A673 (cell line): ENCODE data around the gene UFD1. TPM values are rescaled to one million over a fixed set of nuclear protein-coding genes. Genes with fewer than 3 reads are reported as not detected.

Experiments used
- BruUV-seq: library from RNA; stranded (reverse); fragments of 400-500 nt; replicated peaks from 2 replicates; lab custom pipeline; 2021; lab: Mats Ljungman, UMichigan
- CTCF ChIA-PET: fragments of 300-600 bp; sonication (Branson Sonifier 250); formaldehyde crosslinking; loops from one replicate; lab custom pipeline; 2022; ENCODE audit warnings: antibody characterized with exemption; lab: Charles Lee
- POLR2A ChIA-PET: fragments of 300-600 bp; sonication (Branson Sonifier 250); formaldehyde crosslinking; loops from one replicate; lab custom pipeline; 2022; ENCODE audit warnings: antibody characterized with exemption; ENCODE audit not compliant: low non-redundant PET; lab: Charles Lee
- DNase-seq: peaks from one replicate; pipeline ENCODE4 v3.0.0-alpha.2; 2015; ENCODE audit warnings: low spot score
- H3K27ac ChIP-seq: fragments of 200-600 bp; sonication (generic); 2 replicates; pipeline ENCODE4 v1.5.1; 2016; ENCODE audit warnings: mixed run types, low read depth, mild to moderate bottlenecking, mixed read lengths, antibody characterized with exemption, low read length; ENCODE audit not compliant: poor library complexity, severe bottlenecking
- H3K27me3 ChIP-seq: fragments of 200-600 bp; sonication (generic); replicated peaks from 2 replicates; pipeline ENCODE4 v1.6.1; 2017; ENCODE audit warnings: mixed run types, low read depth, mild to moderate bottlenecking, mixed read lengths, antibody characterized with exemption, low read length; ENCODE audit not compliant: insufficient read depth, poor library complexity
- H3K36me3 ChIP-seq: fragments of 200-600 bp; sonication (generic); 2 replicates; pipeline ENCODE4 v1.6.1; 2016; ENCODE audit warnings: mixed run types, mild to moderate bottlenecking, mixed read lengths, antibody characterized with exemption, low read length; ENCODE audit not compliant: insufficient read depth, poor library complexity, severe bottlenecking
- H3K4me1 ChIP-seq: fragments of 200-600 bp; sonication (generic); 2 replicates; pipeline ENCODE4 v1.6.1; 2017; ENCODE audit warnings: mixed run types, mild to moderate bottlenecking, mixed read lengths, antibody characterized with exemption, low read length; ENCODE audit not compliant: insufficient read depth, poor library complexity, severe bottlenecking
- H3K4me3 ChIP-seq: fragments of 200-600 bp; sonication (generic); 2 replicates; pipeline ENCODE4 v1.5.1; 2016; ENCODE audit warnings: low read depth, mixed run types, mild to moderate bottlenecking, mixed read lengths, low read length; ENCODE audit not compliant: poor library complexity, severe bottlenecking
- H3K9me3 ChIP-seq: fragments of 200-600 bp; sonication (generic); 2 replicates; pipeline ENCODE4 v1.6.1; 2016; ENCODE audit warnings: mixed run types, low read depth, mild to moderate bottlenecking, mixed read lengths, antibody characterized with exemption, low read length; ENCODE audit not compliant: poor library complexity, severe bottlenecking
- CTCF ChIP-seq: fragments of 300-800, 200-600 bp; sonication (generic); conservative IDR thresholded peaks from 2 replicates; pipeline ENCODE4 v1.5.1; 2017; ENCODE audit warnings: low read depth, mild to moderate bottlenecking, antibody characterized with exemption, low read length, moderate library complexity, mixed read lengths
- EZH2 ChIP-seq: fragments of 200-600 bp; sonication (generic); IDR thresholded peaks from 2 replicates; pipeline ENCODE4 v1.6.1; 2017; ENCODE audit warnings: borderline replicate concordance, low read depth, mild to moderate bottlenecking, mixed read lengths, antibody characterized with exemption, low read length; ENCODE audit not compliant: poor library complexity, severe bottlenecking
- intact Hi-C: fragments of 100-400 bp; cut with micrococcal nuclease; formaldehyde crosslinking; loops from one replicate; pipeline ENCODE4 v1.10.0; 2022; ENCODE audit not compliant: unreplicated experiment
- total RNA-seq: library from RNA; stranded (reverse); gene quantifications from 2 replicates; pipeline ENCODE4 v1.2.3, GENCODE V29; 2021

Gene UFD1
- total RNA-seq, 1 experiment from 2014 or later: 195 TPM

- Histone ChIP-seq H3K4me1 (no peaks in the 10 kb centered on the region), H3K36me3 (peaks cover 89% of the 10 kb centered on the region), H3K27me3 (no peaks in the 10 kb centered on the region), H3K4me3 (no peak overlapping the region), H3K27ac (no peak overlapping the region), H3K9me3 (no peaks in the 10 kb centered on the region)
- no TSS peak for BruUV-seq
- intact Hi-C loops: no loop called here
- no peak for DNase-seq
- TF ChIP-seq CTCF: no peak
- TF ChIP-seq EZH2: no peak
- ChIA-PET CTCF (no interaction called here), POLR2A (no interaction called here)
Observed at GRCh38 chr22:19469421-19469820, 9.6 kb downstream of the UFD1 start.

- no peak overlapping the region for H3K27ac ChIP-seq
- no peak overlapping the region for H3K4me3 ChIP-seq
- H3K9me3 ChIP-seq: no peaks in the 10 kb centered on the region
- H3K27me3 ChIP-seq: no peaks in the 10 kb centered on the region
- POLR2A ChIA-PET: no interaction called here
- TF ChIP-seq EZH2: no peak
- TF ChIP-seq CTCF: no peak
- BruUV-seq: no TSS peak
- intact Hi-C loops: no loop called here
- CTCF ChIA-PET: no interaction called here
- H3K36me3 ChIP-seq: peaks cover 85% of the 10 kb centered on the region
- DNase-seq: no peak
- H3K4me1 ChIP-seq: no peaks in the 10 kb centered on the region
Observed at GRCh38 chr22:19467912-19468311, 11.1 kb downstream of the UFD1 start.

- BruUV-seq: no TSS peak
- intact Hi-C loops: no loop called here
- Histone ChIP-seq H3K27me3 (no peaks in the 10 kb centered on the region), H3K36me3 (peaks cover 82% of the 10 kb centered on the region), H3K27ac (no peak overlapping the region), H3K9me3 (no peaks in the 10 kb centered on the region), H3K4me1 (no peaks in the 10 kb centered on the region), H3K4me3 (no peak overlapping the region)
- CTCF ChIA-PET: no interaction called here
- DNase-seq: no peak
- TF ChIP-seq CTCF: no peak
- TF ChIP-seq EZH2: no peak
- POLR2A ChIA-PET: no interaction called here
Observed at GRCh38 chr22:19466848-19467752, 11.9 kb downstream of the UFD1 start.
